GM18909 (cell line): Measurements from ENCODE around the gene GPRC5B.

Source experiments
- ATAC-seq: cut with Tn5 transposase; IDR thresholded peaks from one replicate; pipeline ENCODE4 v1.9.1; 2021; ENCODE audit warnings: mild to moderate bottlenecking; ENCODE audit not compliant: unreplicated experiment, poor library complexity

The GPRC5B gene

GRCh38 chr16:19851476-19851875 is 33.2 kb downstream of the GPRC5B start:
- no peak for ATAC-seq

GRCh38 chr16:19850131-19850817 is 34.4 kb downstream of the GPRC5B start:
- ATAC-seq: no peak

DNA sequence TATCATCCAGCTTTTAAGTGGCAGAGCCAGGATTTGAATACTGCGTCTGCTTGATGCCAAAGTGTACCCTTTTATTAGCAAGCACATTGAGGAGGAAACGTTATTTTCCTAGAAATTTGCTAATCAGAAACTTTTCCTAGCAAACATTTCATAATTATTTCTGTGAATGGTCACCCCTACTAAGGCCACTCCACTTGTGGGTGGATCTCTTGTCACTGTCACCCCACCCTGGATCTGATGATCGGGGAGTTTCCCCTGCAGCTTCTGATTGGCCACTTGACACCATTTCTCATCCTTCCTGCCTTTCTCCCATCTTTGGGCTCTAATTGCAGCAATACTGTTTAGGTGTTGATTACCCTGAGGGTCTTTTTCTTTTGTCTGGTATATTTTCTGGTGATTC is 35.9 kb downstream of the GPRC5B start:
- ATAC-seq: no peak

DNA sequence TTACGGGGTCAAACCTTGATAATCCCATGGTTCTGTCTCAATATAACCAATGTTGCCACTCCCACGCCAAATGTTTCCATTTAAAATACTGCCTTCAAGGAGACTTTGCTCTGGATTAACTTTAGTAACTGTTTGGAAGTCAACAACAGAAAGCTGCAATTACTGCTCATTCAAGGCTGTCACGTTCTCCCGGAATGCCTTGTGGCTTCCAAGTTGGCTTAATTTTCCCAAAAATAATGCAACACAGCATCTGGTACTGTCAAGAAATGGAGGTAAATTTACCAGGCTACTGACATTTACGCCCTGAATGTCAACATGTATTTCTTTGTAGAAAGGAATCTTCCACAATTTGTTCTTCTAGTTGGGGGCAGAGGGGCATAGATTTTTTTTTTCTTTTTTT is 38.2 kb downstream of the GPRC5B start:
- ATAC-seq: no peak

GRCh38 chr16:19844945-19845641 is 39.6 kb downstream of the GPRC5B start:
- ATAC-seq: no peak

DNA sequence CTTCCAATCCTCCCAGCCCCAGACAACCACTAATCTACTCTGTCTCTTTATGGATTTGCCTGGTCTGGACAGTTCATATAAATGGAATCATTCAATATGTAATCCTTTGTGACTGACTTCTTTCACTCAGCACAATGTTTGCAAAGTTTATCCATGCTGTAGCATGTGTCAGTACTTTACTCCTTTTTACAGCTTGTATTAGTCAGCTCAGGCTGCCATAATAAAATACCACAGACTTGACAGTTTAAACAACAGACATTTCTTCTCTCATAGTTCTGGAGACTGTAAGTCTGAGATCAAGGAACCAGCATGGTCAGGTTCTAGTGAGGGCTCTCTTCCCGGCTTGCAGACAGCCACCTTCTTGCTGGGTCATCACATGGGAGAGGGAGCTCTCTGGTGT is 41.3 kb downstream of the GPRC5B start:
- no peak for ATAC-seq

DNA sequence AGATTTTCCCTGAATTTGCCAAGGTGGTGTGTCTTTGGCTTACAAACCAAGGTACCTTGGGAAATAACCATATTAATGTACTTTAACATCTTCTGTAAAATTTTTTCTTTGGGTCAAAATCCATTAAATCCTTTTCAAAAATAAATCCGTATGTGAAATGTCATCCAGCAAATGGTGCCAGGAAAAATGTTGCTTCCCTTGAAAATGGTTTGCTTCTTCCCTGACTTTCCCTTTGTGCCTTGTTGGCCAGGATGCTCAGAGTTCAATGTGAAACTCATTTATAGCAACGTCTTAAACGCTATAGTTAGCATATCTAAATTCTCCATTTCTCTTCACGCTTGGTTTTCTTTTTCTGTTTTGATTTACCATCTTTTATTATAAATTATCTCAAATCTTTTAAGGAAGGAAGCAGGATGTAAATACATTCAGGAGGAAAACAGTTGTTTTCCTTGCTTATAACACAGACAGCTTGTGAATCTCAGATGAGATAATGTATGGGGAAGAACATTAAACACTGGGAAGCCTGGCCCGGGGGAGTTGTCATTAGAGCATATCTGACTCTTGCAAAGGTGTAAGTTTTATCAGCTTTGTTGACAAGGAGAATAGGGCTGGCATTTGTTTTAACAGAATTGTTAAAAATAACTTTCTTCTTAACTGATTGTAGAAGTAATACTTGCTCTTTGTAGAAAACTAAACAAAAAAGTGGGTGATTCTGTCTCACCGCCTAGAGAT is 42.1 kb downstream of the GPRC5B start:
- no peak for ATAC-seq

DNA sequence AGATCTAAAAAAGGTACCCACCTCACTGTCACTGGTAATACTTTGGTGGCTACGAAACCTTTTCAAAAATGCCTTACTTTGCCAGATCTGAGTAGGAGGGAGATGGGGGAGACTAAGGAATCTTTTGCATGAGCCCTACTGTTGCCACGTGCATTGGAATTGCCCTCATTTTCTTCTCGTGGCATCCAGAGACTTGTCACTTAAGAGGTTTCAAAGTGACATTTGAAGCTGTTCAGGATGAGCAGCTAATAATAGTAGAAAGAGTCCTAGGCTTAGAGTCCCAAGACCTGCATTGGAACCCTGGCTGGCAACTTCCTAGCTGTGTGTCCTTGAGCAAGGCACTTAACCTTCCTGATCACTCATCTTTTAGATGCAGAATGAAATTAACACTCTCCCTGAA is 43.5 kb downstream of the GPRC5B start:
- no peak for ATAC-seq

DNA sequence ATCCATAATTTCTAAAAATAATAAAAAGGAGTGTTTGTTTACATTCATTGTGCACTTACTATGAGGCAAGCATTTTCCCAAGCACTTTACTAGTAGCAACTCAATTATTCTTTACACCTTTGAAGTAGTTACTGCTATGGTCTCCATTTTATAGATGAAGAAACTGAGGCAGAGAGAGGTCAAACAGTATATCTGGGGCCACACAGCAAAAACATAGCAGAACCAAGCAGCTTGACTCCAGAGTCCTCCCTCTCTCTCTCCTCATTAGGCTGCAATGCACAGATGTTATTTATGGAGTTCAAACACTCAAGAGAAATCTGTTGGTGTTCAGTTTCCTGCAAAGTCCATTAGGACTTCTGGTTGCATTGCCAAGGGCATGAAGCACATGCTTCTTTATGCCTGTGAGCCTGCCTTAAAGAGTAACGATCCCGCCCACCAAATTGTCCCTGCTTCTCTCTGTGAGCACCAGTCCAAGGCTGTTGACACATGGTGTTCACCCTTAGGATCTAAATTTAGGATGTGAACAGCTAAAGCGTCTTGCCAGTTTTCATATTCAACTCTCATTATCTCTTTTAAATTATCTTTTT is 44.0 kb downstream of the GPRC5B start:
- ATAC-seq: no peak

- no peak for ATAC-seq
These were observed 46.5 kb downstream of the GPRC5B start for GRCh38 chr16:19837984-19838707.

DNA sequence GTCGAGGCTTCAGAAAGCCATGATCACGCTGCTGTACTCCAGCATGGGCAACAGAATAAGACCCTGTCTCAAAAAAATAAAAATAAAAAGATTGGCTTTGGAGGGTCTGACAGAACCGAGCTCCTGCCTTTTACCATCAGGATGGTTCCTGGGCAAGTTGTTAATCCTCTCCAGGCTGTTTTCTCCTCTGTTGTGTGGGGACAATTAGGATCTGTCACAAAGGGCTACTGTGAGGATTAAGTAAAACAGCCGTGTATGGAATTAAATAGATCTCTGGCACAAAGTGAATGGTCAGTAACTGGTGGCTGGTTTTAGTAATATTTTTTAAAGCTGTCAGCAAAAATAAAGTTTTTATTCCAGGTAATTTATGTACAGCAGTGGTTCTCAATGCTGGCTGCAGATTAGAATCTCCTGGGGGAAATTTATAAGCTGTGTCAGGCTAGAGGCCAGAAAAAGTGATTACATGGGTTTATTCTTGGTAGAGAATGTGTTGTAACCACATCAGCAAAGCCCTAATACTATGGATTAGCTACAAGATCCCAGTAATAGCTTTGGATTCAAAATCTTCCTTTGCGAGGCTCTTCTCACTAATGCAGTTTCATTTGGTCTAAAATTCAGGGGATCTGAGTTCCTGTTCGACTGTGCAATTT is 47.2 kb downstream of the GPRC5B start:
- no peak for ATAC-seq

GRCh38 chr16:19835968-19836421 is 48.7 kb downstream of the GPRC5B start:
- ATAC-seq: no peak

DNA sequence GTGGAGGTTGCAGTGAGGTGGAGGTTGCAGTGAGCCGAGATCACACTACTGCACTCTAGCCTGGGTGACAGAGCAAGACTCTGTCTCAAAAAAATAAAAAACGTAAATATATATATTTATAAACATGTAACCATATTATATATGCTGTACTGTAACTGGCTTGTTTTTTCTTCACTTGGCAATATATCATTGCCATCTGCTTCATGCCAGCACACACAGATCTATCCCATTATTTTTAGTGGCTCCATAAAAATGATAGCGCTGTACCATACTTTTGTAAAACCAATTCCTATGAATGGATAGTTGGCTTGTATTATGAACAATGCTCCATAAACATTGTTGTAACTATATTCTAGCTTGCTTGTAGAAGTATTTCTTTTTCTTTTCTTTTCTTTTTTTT is 49.5 kb downstream of the GPRC5B start:
- ATAC-seq: no peak

- ATAC-seq: no peak
These were observed 51.1 kb downstream of the GPRC5B start for GRCh38 chr16:19833581-19833980.

GRCh38 chr16:19833176-19833575 is 51.5 kb downstream of the GPRC5B start:
- no peak for ATAC-seq

GRCh38 chr16:19831678-19832077 is 53.0 kb downstream of the GPRC5B start:
- no peak for ATAC-seq

GRCh38 chr16:19830902-19831560 is 53.6 kb downstream of the GPRC5B start:
- ATAC-seq: no peak

- ATAC-seq: no peak
These were observed 54.6 kb downstream of the GPRC5B start for GRCh38 chr16:19829844-19830692.
